ENCODE data around the gene KIAA0930.

DNA sequence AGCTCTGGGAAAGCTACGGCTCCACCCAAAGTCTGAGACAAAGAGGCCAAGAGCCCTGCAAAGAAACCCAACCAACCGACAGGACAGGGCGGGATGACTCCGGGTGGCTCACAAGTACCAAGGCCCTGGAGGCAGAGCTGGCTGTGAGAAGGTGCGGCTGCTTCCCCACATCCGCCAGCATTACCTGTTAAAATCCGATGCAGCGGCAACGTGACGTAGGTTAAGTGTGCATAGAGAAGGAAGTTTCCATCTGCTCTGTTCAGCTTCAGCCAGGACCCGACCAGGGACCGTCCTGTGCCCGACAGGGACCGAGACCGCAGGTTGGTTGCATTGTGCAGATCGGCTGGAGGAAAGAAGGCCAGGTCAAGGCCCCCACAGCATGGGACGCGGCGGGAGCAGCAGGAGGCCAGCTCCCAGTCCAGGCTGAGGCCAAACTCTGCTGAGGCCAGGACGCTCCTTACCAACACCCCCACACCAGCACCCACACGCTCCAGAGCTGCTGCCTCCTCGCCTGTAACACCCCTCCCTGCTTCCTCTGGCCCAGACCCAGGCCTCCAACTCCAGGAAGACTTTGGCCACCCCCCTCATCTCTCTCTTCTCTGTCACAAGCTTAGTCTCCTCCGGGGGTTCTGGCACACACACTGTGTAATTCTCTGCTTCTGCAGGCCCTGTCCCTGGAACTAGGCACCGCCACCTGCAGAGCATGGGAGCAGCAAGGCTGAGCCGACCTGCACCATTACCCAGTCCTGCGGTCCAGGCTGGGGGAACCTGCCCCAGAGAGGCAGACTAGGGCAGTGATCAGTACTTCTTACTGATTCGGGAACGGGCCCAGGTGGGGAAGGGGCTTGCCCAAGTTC lies 42.9 kb downstream of the KIAA0930 start:
- TF ChIP-seq, protein P1, sequence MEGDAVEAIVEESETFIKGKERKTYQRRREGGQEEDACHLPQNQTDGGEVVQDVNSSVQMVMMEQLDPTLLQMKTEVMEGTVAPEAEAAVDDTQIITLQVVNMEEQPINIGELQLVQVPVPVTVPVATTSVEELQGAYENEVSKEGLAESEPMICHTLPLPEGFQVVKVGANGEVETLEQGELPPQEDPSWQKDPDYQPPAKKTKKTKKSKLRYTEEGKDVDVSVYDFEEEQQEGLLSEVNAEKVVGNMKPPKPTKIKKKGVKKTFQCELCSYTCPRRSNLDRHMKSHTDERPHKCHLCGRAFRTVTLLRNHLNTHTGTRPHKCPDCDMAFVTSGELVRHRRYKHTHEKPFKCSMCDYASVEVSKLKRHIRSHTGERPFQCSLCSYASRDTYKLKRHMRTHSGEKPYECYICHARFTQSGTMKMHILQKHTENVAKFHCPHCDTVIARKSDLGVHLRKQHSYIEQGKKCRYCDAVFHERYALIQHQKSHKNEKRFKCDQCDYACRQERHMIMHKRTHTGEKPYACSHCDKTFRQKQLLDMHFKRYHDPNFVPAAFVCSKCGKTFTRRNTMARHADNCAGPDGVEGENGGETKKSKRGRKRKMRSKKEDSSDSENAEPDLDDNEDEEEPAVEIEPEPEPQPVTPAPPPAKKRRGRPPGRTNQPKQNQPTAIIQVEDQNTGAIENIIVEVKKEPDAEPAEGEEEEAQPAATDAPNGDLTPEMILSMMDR (IDR thresholded peaks at IDR 0.05): no peak
- TF ChIP-seq POLR2A (IDR thresholded peaks at IDR 0.05): no peak
